ENCODE data around the gene SLC26A11.

Gene SLC26A11

DNA sequence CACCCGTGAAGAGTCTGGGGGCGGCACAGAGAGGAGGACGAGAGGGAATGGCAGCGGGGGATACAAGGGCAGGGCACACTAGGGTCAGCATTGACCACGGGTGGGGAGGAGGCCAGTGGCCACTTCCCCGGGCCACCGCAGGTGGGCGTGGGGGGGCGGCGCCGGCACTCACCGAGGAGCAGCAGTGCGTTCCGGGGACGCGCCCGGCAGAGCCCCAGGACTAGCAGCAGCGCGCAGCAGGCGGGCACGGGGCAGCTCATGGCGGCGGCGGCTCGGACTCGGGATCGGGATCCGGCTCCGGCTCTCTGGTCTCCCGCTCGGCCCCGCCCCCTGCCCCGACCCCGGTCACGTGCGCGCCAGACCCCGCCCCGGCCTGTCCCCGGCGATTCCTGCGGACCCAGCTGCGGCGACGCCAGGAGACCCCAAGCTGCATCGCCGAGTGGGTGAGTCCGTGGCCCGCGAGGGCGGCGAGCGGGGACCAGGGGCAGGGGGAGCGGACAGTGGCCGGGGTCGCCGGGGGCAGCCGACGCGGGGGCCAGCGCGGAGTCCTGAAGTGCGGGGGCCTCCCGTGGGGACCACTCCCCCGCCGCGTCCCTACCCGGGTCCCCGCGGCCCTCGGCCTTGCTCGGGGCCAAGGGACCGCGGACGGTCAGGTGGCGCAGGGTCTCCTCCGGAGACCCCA lies at the start of gene SLC26A11, which contains the start of gene SGSH:
TSS of gene SLC26A11 (plus strand) at position 374 of the 682 bp plus-strand sequence. CDS start 1,134 bp downstream, outside the sequence.
TSS of gene SGSH (minus strand) at position 280 of the 682 bp plus-strand sequence. CDS start at position 260, 20 bp downstream.
- DNase-seq, result peak; percentile 54

DNA sequence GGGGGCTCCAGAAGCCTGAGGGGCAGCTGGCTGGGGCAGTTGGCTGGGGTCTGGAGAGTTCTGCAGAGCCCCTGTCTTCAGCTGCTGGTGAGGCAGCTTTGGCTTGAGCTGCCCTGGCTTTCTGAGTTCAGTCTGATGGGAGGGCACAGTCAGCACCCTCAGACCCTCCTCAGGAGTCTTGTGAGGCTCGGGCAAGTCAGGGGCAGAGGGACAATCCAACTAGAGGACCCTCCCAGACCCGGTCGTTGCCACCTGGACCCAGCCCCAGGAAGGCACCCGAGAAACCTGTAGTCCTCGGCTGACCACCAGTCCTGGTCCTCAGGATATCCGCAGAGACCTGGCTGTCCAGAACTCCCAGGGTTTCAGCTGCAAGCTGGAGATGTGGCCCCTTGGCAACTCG lies 48.5 kb upstream of the SLC26A11 start:
- no peak for DNase-seq

DNA sequence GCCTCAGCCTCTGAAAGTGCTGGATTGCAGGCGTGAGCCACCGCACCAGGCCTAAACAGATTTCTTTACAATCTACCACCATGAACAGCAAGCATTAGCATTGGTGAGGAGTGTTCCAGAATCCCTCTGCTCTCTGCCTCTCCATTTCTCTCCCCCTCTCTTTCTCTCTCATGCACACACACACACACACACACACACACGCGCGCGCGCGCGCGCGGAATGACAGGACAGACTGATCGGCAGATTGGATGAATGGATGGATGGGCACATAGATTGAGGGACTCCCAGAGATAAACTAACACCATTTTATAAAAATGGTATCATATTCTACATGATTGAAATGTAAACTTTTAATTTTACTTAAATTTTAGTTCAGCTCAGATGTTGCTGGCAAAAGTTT lies 47.1 kb upstream of the SLC26A11 start:
- no peak for DNase-seq

DNA sequence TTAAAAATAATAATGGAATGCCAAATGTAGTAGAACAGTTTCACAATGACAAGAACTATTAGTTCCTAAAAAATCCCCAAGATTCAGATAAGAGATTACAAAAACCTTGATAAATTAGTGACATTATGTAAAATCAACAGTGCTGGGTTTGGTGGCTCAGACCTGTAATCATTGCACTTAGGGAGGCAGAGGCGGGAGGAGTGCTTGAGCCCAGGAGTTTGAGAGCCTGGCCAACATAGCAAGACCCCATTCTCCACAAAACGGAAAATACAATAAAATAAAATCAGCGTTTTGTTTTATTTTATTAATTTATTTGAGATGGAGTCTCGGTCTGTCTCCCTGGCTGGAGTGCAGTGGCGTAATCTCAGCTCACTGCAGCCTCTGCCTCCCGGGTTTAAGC lies 46.3 kb upstream of the SLC26A11 start:
- DNase-seq, result no peak

DNA sequence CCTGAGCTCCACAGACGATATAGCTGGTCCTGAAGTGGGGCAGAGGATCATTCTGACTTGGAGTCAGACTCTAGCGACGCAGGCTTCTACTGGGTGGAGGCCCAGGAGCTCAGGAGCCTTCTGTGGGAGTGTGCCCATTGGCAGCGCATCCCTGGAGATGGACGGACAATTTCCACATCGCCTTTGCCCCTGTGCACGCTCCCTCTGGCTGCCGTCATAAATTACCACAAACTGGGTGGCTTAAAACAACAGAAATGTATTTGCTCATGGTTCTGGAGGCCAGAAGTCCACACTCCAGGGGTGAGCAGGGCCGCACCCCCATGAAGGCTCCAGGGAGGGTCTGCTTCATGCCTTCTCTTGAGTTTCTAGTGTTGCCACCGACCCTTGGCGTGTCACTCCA lies 43.5 kb upstream of the SLC26A11 start:
- no peak for DNase-seq

DNA sequence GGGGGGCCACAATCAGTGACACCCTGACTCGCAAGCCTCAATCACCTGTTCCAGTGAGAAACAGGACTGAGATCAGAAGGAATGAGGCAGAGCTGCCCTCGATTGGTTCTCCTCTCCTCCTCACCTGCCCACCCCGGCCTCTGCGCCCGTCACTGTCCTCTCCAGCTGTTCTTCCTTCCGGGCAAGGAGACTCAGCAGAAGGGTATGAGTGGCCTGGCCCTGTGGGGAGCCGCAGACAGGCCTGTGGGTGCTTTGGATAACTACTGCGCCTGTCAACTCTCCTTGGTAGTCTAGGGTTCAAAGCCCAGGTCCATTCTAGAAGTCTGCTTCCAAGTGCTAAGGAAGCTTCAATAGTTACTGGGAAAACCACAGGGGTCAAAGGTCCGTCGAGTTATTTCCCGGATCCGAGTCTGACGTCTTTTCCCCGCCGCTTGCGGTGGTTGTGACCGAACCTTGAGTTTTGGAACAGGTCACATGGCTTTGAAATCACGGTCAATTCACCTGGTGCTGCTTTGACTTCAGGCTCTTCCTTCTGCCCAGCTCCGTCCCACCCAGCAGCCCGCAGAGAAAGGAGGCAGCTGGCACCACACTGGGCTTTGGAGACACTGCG lies 42.1 kb upstream of the SLC26A11 start:
- no peak for DNase-seq

DNA sequence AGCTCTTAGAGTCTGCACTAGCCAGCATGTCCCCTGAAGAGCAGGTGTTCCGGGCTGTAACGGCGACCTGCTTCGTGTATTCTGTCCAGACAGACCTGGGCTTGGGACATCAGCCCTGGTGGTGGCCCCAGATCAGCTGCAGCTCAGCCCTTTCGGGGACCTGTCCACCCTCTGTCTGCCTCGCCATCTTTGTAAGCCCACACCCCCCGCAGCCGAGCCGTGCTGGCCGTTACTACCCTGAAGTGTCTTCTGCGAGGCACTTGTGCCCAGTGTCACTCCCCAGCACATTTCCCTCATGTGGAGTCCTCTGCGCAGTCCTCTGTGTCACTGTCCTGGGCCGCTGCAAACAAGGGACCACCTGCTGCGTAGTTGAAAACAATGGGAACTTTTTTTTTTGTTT lies 40.0 kb upstream of the SLC26A11 start:
- no peak for DNase-seq

DNA sequence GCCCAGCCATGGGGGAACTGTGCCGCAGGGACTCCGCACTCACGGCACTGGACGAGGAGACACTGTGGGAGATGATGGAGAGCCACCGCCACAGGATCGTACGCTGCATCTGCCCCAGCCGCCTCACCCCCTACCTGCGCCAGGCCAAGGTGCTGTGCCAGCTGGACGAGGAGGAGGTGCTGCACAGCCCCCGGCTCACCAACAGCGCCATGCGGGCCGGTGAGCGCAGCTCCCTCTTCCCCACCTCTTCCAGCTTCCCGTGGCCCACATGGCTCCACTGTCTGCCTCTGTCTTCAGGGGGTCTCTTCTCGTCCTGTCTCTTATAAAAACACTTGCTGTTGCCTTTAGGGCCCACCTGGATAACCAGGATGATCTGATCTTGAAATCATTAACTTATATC lies 38.8 kb upstream of the SLC26A11 start:
- no peak for DNase-seq

DNA sequence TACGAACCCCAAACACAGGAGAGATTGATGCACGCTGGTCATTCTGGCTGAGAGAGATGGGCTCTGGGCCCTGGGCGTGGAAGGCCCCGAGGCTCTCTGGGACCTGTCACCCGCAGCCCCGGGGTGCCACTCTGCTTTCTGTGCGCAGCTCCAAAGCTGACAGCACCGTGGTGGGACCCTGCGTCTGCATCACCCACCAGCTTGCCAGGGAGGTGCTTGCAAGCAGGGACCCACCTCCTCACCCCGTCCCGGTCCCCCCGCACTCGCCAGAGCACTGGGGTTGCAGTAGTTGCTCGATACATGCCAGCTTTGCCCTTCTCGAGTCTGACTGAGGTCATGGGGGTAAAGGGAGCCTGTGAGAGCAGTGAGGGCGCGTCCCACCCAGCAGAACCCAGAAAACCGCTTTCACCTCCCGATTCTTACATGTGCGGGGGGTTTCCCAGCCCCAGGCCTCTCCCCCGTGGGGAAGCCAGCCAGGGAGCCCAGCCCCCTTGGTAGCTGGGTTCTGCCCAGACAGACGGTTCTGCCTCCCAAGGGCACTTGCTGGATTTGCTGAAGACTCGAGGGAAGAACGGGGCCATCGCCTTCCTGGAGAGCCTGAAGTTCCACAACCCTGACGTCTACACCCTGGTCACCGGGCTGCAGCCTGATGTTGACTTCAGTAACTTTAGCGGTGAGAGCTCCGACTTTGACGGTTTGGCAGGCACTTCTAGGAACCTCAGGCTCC lies 37.9 kb upstream of the SLC26A11 start:
- no peak for DNase-seq

DNA sequence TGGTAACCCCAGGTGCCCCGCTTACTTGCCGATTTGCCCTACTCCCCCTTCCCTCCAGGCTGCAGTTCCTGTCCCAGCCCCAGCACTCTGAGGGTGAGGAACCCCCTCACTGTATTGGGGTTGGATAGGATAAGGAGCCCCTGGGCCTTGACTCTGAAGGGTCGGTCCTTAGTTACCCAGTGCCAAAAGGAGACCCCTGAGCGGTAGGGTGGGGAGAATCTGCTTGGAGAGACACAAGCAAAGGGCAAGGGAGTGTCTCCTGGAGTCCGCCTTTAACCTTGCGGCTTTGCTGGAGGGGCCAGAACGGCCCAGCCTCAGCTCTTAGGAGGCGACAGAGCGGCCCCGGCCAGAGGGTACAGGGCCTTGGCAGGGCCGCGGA lies 37.4 kb upstream of the SLC26A11 start:
- no peak for DNase-seq

DNA sequence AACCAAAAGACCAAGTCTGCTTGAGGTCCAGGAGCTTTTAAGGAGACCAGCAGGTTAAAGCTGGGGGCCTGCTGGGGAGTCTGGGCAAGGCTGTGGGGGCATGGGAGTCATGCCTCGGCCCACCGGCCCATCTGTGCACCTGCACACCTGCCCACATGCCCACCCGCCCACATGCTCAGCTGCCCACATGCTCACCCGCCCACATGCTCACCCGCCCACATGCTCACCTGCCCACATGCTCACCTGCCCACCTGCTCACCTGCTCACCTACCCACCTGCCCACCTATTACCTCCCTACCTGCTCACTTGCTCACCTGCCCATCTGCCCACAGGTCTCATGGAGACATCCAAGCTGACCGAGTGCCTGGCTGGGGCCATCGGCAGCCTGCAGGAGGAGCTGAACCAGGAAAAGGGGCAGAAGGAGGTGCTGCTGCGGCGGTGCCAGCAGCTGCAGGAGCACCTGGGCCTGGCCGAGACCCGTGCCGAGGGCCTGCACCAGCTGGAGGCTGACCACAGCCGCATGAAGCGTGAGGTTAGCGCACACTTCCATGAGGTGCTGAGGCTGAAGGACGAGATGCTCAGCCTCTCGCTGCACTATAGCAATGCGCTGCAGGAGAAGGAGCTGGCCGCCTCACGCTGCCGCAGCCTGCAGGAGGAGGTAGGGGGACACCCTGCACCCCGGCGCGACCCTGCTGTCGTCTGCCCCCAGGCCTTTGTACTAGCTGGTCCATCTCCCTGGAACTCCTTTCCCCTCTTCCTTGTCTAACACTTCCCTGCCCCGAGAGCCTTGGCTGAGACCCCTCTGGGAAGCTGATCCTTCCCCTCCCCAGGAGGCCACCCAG lies 36.4 kb upstream of the SLC26A11 start:
- no peak for DNase-seq

DNA sequence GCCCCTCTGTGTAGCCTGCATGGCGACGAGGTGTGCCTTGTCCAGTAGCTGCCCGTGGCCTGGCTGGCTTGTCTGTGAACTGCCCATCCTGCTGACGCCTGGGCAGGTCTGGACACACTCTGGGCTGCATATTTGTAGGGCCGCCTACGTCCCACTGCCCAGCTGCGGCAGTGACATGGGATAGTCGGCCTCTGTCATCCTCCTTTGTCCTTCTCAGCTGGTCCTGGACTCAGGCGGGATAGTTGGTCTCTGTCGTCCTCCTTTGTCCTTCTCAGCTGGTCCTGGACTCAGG lies 35.9 kb upstream of the SLC26A11 start:
- DNase-seq, result no peak

DNA sequence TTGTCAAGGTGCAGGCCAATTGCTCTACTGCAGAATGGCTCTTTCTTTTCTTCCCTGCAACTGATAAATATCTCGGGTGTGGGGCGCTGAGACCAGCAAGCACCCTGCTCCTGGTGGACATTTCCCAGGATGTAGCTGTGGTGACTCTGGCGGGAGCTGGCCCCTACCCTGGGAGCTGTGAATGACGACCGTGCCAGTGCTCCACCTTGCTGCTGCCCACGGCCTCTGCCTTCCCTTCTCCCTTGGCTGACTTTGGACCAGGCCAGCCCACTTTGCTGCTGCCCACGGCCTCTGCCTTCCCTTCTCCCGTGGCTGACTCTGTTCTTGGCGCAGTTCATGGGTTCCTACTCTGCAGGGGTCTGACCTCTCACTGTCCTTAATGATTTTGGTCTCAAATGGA lies 34.3 kb upstream of the SLC26A11 start:
- DNase-seq, result no peak

DNA sequence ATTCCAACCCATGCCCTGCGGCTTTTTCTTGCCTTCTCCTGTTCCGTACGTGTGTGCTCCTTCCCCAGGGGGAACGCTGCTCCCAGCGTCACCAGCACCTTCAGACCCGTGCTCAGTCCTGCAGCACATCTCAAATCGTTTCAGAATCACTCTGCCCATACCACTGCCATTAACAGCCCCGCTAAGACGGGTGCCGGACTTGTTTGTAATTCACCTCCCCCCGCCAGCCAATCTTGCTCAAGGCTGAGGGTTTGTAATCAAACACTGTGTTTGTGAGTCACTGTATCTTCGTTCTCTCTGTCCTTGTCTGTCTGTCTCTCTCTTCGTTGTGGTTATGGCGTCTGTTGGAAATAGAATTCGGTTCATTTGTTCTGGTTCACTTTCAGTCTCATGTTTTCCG lies 33.1 kb upstream of the SLC26A11 start:
- no peak for DNase-seq

DNA sequence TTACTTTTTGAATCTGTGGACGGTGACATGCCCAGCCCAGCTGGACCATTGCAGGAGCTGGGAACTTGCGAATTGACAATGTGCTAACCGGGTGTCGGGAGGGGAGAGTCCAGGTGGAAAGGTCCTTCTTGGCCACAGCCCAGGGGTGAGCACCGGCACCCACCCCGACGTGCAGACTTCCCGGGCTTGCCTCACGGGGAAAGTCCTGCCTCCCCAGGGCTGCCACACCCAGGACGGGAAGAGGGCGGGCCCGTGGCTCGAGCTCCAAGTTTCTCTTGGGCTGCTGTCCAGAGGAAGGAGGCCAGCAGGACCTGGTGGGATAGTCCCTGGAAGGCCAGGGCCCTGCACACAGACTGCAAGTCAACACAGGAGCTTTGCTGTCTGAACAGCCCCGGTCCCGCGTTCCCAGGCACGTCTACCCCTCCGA lies 32.7 kb upstream of the SLC26A11 start:
- DNase-seq, result no peak

DNA sequence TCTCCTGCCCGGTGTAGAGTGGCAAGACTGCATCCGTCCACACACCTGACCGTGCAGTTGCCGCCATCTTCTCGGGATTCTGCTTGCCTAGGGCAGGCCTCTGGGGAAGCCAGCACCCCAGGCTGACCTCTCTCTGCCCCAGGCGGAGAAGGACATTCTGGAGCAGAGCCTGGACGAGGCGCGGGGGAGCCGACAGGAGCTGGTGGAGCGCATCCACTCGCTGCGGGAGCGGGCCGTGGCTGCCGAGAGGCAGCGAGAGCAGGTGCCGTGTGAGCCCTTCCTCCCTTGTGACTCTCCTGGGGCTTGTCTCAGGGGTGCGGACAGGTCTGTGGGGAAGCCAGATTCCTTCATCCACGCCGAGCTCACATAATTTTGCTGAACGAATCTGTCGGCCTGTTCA lies 30.6 kb upstream of the SLC26A11 start:
- no peak for DNase-seq

DNA sequence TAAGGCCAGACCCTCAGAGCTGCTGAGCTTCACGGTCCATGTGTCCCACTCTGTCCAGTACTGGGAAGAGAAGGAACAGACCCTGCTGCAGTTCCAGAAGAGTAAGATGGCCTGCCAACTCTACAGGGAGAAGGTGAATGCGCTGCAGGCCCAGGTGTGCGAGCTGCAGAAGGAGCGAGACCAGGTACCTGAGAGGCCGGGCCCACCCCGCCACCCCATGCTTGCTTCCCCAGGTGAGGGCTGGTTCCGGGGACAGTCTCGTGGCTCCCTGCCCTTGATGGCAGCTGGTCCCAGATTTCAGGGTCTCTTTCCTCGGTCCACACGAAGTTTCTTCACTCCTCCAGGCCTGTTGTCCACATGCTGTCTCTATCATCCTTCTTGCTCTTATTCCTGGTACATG lies 29.5 kb upstream of the SLC26A11 start:
- DNase-seq, result no peak

DNA sequence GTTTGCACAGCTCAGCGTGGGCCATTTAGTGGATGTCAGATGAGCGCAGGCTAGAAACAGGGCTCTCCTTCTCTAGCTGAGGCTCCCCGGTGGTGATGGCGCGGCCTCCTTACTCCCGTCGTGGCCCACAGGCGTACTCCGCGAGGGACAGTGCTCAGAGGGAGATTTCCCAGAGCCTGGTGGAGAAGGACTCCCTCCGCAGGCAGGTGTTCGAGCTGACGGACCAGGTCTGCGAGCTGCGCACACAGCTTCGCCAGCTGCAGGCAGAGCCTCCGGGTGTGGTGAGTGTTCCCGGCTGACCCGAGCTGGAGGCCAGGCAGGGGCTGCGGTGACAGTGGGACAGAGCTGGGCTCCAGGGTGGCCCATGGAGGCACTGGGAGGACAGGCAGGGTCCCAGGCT lies 29.0 kb upstream of the SLC26A11 start:
- no peak for DNase-seq

DNA sequence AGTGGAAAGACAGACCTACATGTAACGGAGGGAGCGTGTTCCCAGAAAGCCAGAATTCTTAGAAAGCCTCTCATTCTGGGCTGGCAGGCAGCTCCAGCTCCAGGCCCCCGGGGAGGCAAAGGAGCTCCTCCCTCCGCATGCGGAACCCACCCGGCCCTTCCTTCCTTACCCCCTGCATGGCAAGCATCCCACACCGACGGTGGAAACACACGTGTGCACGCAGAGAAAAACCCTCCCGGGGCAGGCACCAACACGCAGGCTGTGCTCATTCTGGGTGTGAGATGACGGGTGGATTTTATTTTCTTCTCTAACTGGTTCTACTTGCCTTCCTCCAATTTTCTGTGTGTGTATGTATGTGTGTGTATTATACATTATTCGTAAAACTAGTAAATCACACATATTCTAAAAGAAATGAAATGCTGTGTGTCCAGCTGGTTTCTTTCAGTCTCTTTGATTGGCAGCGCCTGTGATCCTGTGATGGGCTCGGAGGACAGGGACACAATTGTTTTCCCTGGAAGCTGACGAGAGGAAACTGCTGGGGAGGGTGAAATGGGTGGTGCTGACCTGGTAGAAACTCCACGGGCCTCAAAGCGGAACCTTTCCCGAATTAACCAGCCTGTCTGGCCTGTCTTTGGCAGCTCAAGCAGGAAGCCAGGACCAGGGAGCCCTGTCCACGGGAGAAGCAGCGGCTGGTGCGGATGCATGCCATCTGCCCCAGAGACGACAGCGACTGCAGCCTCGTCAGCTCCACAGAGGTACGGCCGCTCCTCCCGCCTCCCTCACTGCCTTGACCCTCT lies 28.2 kb upstream of the SLC26A11 start:
- DNase-seq, result no peak

DNA sequence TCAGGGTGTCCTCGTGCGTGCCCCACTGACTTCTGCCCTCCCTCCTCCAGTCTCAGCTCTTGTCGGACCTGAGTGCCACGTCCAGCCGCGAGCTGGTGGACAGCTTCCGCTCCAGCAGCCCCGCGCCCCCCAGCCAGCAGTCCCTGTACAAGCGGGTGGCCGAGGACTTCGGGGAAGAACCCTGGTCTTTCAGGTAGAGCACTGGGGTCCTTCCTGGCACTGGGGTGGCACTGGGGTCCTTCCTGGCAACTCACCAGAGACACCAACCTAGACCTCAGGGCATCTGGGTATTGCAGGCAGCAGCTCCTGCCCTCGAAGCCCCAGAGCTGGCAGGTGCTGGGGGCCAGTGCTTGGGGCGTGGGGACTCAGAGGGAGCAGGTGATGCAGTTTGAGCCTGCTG lies 25.1 kb upstream of the SLC26A11 start:
- DNase-seq, result no peak

DNA sequence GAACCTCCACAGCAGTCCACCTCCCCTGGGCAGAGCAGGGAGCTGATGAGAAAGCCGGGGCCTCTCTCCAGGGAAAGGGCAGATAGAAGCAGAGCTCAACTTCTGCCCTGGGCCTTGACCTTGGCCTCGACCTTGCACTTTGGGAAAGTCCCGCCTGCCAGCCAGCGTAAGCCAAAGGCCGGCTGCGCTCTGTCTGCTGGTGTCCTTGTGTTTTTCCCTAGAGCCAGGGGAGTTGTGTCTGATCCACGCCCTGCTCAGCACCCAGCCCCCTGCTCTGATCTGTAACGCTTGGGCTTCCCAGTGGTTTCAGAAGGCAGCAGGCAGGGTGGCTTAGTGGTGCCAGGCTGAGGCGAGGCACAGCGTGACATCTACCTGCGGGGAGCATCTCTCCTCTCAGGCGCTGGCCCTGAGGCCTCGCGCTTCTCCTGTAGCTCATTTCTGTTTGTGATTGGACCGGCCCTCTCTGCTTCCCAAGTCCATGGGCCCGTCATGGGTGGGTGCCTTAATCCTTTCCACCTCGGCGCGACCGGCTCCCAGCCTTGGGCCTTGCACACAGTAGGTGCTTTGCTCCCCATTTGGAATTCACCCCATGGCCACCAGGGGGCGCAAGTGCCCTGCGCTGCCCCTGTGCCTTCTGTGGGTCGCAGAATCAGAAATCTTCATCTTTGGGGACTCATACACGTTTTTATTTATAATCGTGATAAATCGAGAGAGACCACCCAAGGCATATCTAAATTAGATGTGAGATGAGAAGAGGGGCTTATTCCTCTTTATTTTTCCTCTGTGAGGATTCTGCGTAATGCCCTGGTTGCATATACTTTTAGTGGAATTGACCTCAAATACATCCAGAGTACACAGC lies 24.3 kb upstream of the SLC26A11 start:
- DNase-seq, result no peak

DNA sequence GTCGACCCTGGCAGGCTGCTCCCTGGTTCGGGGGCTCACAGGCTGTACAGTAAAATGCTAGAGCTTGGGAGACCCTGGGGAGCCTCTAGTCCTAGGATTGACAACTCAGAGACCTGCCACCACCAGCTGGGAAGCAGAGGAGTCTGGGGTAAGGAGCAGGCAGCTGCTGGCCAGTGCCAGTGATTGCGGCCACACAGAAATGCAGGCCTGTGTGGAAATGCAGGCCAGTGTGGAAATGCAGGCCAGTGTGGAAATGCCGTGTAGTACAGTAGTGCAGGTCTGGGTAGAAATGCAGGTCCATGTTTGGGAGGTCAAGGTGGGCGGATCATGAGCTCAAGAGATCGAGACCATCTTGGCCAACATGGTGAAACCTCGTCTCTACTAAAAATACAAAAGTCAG lies 23.6 kb upstream of the SLC26A11 start:
- no peak for DNase-seq
